Left lung (tissue), 10 donors: Measurements from ENCODE around the gene RARS1. TPM values are rescaled to one million over a fixed set of nuclear protein-coding genes. Genes with fewer than 3 reads are reported as not detected.
A peak's percentile ranks its signal among the peaks of the same experiment; 100 is the strongest.

ENCODE experiments used
- ATAC-seq: fragments of 200-7000 bp; cut with Tn5 transposase; one replicate; pipeline ENCODE4 v1.9.1; 2020; ENCODE audit warnings: moderate library complexity
- DNase-seq, 4 donors: peaks; one replicate each; pipeline ENCODE4 v3.0.0-alpha.2; 2013 to 2020
- H3K27ac ChIP-seq, 2 donors: fragments of 200-600 bp; sonication (generic) in 1 of 2; one replicate each; pipeline versions ENCODE4 v1.5.0 to v1.8.0; 2020 to 2021
- H3K27me3 ChIP-seq, 2 donors: fragments of 200-600 bp; sonication (generic) in 1 of 2; one replicate each; pipeline versions ENCODE4 v1.5.0 to v1.8.0; 2020 to 2021
- H3K36me3 ChIP-seq, 2 donors: fragments of 200-600 bp; sonication (generic) in 1 of 2; one replicate each; pipeline versions ENCODE4 v1.5.0 to v1.8.0; 2020 to 2021
- H3K4me1 ChIP-seq, 2 donors: fragments of 200-600 bp; one replicate each; pipeline ENCODE4 v1.8.0; 2021
- H3K4me3 ChIP-seq, 2 donors: fragments of 200-600 bp; sonication (generic) in 1 of 2; one replicate each; pipeline versions ENCODE4 v1.5.0 to v1.8.0; 2020 to 2021; ENCODE audit warnings: mild to moderate bottlenecking in 1 of 2
- H3K9me3 ChIP-seq, 2 donors: fragments of 200-600 bp; sonication (generic) in 1 of 2; one replicate each; pipeline versions ENCODE4 v1.5.0 to v1.8.0; 2020 to 2021
- CTCF ChIP-seq, 2 donors: fragments of 200-600 bp; sonication (generic) in 1 of 2; IDR thresholded peaks; one replicate each; pipeline versions ENCODE4 v1.5.0 to v1.8.0; 2021; ENCODE audit warnings: antibody characterized with exemption in 2 of 2
- intact Hi-C, 2 donors: fragments of 100-400 bp; cut with DNase I; formaldehyde crosslinking; loops; one replicate each; pipeline versions ENCODE4 v1.11.2 to v1.14.2; 2022
- polyA plus RNA-seq, 6 donors: library from polyadenylated mRNA; unstranded; fragments of 120-200 nt; gene quantifications; one replicate each; pipeline ENCODE4 v1.2.1, GENCODE V29; 2013; ENCODE audit not compliant: insufficient read length in 6 of 6
- total RNA-seq, 2 donors: library from RNA; stranded (reverse); fragmentation: NEBNext Ultra II Directional; extraction: Animal tissue kit (Norgen Biotek cat#: 25700); gene quantifications; one replicate each; pipeline ENCODE4 v1.2.1, GENCODE V29; 2021
- donor health status: DM: no; HTN: yes; CAD: no.
- donor health status: DM: no; HTN: no; CAD: no.

Gene RARS1
- total and polyA plus RNA-seq, 8 donors = 67.2 to 88.3 (median 76.9) TPM

- no peak for TF ChIP-seq CTCF (IDR thresholded peaks at IDR 0.05)
- no peak for ATAC-seq
- no peaks in the 10 kb centered on the region for H3K9me3 ChIP-seq
Observed at GRCh38 chr5:168467755-168468330, 18.4 kb upstream of the RARS1 start.

GRCh38 chr5:168468836-168469235 lies 17.4 kb upstream of the RARS1 start:
- ATAC-seq = no peak
- no peak for TF ChIP-seq CTCF (IDR thresholded peaks at IDR 0.05)
- Histone ChIP-seq H3K4me1 (no peaks in the 10 kb centered on the region), H3K27me3 (no peaks in the 10 kb centered on the region), H3K4me3 (no peak overlapping the region), H3K27ac (no peak overlapping the region), H3K36me3 (peaks cover 0 to 20% of the 10 kb centered on the region in 2 donors), H3K9me3 (no peaks in the 10 kb centered on the region)
- no peak for DNase-seq
- intact Hi-C loops = no loop called here

More at GRCh38 chr5:168467755-168468330, 18.4 kb upstream of the RARS1 start:
- intact Hi-C loops = no loop called here
- Histone ChIP-seq H3K27ac (no peak overlapping the region), H3K27me3 (no peaks in the 10 kb centered on the region), H3K4me3 (no peak overlapping the region), H3K4me1 (no peaks in the 10 kb centered on the region), H3K36me3 (peaks cover 0 to 20% of the 10 kb centered on the region in 2 donors)
- DNase-seq = no peak

- Histone ChIP-seq H3K27me3 (no peaks in the 10 kb centered on the region), H3K36me3 (peaks cover 0 to 16% of the 10 kb centered on the region in 2 donors), H3K4me3 (no peak overlapping the region), H3K4me1 (no peaks in the 10 kb centered on the region), H3K27ac (no peak overlapping the region), H3K9me3 (no peaks in the 10 kb centered on the region)
- DNase-seq (no peak), ATAC-seq (no peak)
- intact Hi-C loops = no loop called here
- no peak for TF ChIP-seq CTCF (IDR thresholded peaks at IDR 0.05)
Observed at GRCh38 chr5:168469816-168470215, 16.5 kb upstream of the RARS1 start.

GRCh38 chr5:168471785-168472184 lies 14.5 kb upstream of the RARS1 start:
- no peak for TF ChIP-seq CTCF (IDR thresholded peaks at IDR 0.05)
- Histone ChIP-seq H3K36me3 (peaks cover 0 to 6% of the 10 kb centered on the region in 2 donors), H3K9me3 (no peaks in the 10 kb centered on the region), H3K27me3 (no peaks in the 10 kb centered on the region), H3K27ac (no peak overlapping the region), H3K4me1 (no peaks in the 10 kb centered on the region), H3K4me3 (no peak overlapping the region)
- DNase-seq (no peak), ATAC-seq (no peak)
- intact Hi-C loops = no loop called here

- no peak for DNase-seq
- Histone ChIP-seq H3K4me3 (no peak overlapping the region), H3K36me3 (peaks cover 0 to 6% of the 10 kb centered on the region in 2 donors), H3K9me3 (no peaks in the 10 kb centered on the region), H3K27me3 (no peaks in the 10 kb centered on the region), H3K27ac (no peak overlapping the region), H3K4me1 (no peaks in the 10 kb centered on the region)
- TF ChIP-seq CTCF (IDR thresholded peaks at IDR 0.05) = no peak
- ATAC-seq = peak; percentile 75
- intact Hi-C loops = no loop called here
Observed at GRCh38 chr5:168472329-168472728, 13.9 kb upstream of the RARS1 start.
